Endothelial cell (in vitro differentiated cells): ENCODE measurements around the gene ANKRD12. TPM values are rescaled to one million over a fixed set of nuclear protein-coding genes. Genes with fewer than 3 reads are reported as not detected.

Experiments
- DNase-seq: peaks from one replicate; pipeline ENCODE4 v3.0.0; 2021; ENCODE audit warnings: low spot score
- H3K27ac Mint-ChIP-seq: one replicate; pipeline ENCODE4 v1.8.0; 2021; ENCODE audit warnings: mixed read lengths, inconsistent platforms; ENCODE audit not compliant: unreplicated experiment
- H3K27me3 Mint-ChIP-seq: one replicate; pipeline ENCODE4 v1.8.0; 2021; ENCODE audit warnings: mild to moderate bottlenecking, moderate library complexity, mixed read lengths, inconsistent platforms; ENCODE audit not compliant: unreplicated experiment
- H3K36me3 Mint-ChIP-seq: one replicate; pipeline ENCODE4 v1.8.0; 2021; ENCODE audit warnings: mild to moderate bottlenecking, low read depth, mixed read lengths, inconsistent platforms; ENCODE audit not compliant: unreplicated experiment
- H3K4me1 Mint-ChIP-seq: one replicate; pipeline ENCODE4 v1.8.0; 2021; ENCODE audit warnings: mild to moderate bottlenecking, mixed read lengths, inconsistent platforms; ENCODE audit not compliant: unreplicated experiment
- H3K4me3 Mint-ChIP-seq: one replicate; pipeline ENCODE4 v1.8.0; 2021; ENCODE audit warnings: mild to moderate bottlenecking, mixed read lengths, inconsistent platforms; ENCODE audit not compliant: unreplicated experiment
- H3K9me3 Mint-ChIP-seq: one replicate; pipeline ENCODE4 v1.8.0; 2021; ENCODE audit warnings: mixed read lengths, inconsistent platforms; ENCODE audit not compliant: unreplicated experiment
- total RNA-seq: library from RNA; stranded (reverse); fragmentation: NEBNext Ultra II Directional; extraction: Animal tissue kit (Norgen Biotek cat#: 25700); gene quantifications from one replicate; pipeline ENCODE4 v1.2.1, GENCODE V29; 2021; ENCODE audit not compliant: unreplicated experiment
- TF ChIP-seq, protein P1 (sequence below): fragments of 200-600 bp; sonication (generic); IDR thresholded peaks from one replicate; pipeline ENCODE4 v1.5.0; 2021; ENCODE audit warnings: antibody characterized with exemption; ENCODE audit not compliant: unreplicated experiment

Gene ANKRD12
- total RNA-seq, 1 donor from 2014 or later, result 32.9 TPM

DNA sequence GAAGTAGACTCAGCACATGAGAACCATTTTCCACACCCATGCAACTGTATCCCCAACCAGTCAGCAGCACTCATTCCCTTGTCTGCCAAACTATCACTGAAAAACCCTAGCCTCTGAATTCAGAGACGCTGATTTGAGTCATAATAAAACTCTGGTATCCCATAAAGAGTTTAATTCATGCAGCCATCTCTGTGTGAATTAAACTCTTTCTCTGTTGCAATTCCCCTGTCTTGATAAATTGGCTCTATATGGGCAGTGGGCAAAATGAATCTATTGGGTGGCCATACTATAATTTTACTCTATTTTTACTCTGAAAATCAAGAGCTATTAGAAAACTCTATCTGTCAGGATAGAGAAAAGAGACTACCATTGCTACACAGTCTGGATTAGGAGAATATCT is 157.4 kb downstream of the ANKRD12 start:
- TF ChIP-seq, protein P1, sequence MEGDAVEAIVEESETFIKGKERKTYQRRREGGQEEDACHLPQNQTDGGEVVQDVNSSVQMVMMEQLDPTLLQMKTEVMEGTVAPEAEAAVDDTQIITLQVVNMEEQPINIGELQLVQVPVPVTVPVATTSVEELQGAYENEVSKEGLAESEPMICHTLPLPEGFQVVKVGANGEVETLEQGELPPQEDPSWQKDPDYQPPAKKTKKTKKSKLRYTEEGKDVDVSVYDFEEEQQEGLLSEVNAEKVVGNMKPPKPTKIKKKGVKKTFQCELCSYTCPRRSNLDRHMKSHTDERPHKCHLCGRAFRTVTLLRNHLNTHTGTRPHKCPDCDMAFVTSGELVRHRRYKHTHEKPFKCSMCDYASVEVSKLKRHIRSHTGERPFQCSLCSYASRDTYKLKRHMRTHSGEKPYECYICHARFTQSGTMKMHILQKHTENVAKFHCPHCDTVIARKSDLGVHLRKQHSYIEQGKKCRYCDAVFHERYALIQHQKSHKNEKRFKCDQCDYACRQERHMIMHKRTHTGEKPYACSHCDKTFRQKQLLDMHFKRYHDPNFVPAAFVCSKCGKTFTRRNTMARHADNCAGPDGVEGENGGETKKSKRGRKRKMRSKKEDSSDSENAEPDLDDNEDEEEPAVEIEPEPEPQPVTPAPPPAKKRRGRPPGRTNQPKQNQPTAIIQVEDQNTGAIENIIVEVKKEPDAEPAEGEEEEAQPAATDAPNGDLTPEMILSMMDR, result no peak
- Mint-ChIP-seq H3K36me3 (peaks cover 13% of the 10 kb centered on the region), H3K27ac (no peak overlapping the region), H3K27me3 (no peaks in the 10 kb centered on the region), H3K9me3 (peaks cover 11% of the 10 kb centered on the region), H3K4me1 (peaks cover 2% of the 10 kb centered on the region), H3K4me3 (no peak overlapping the region)
- no peak for DNase-seq

DNA sequence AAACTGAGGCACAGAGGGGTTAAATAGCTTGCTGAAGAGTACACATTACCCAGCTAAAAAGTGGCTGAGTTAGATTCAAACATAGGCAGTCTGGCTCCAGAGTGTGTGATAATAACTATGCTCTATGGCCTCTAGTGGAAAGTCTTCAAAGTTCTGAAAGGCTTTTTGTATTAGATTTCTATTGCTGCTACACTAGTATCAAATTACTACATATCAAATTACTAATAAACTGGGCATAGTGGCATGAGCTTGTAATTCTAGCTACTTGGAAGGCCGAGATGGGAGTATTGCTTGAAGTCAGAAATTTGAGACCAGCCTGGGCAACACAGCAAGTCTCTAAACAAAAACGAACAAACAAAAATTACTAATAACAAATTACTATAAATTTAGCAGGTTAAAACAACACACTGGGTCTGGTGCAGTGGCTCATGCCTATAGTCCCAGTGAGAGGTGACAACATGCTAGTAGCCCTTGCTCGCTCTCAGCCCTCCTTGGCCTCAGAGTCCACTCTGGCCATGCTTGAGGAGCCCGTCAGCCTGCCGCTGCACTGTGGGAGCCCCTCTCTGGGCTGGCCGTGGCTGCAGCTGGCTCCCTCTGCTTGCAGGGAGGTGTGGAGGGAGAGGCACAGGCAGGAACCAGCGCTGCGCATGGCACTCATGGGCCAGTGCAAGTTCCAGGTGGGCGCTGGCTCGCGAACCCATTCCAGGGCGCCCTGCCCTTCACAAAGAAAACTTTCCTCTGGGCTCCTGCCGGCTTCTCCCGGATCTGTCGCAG is 159.8 kb downstream of the ANKRD12 start:
- H3K4me1 Mint-ChIP-seq, result peaks cover 6% of the 10 kb centered on the region

DNA sequence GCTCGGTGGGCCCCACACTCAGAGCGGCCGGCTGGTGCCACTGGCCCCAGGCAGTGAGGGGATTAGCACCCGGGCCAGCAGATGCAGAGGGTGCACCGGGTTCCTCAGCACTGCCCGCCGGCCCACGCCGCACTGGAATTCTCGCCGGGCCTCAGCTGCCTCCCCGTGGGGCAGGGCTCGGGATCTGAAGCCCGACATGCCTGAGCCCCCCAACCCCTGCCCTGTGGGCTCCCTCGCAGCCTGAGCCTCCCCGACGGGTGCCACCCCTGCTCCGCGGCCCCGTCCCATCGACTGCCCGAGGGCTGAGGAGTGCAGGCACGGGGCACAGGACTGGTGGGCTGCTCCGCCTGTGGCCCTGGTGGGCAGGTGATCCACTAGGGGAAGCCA is 160.4 kb downstream of the ANKRD12 start:
- DNase-seq, result no peak
- Mint-ChIP-seq H3K9me3 (peaks cover 11% of the 10 kb centered on the region), H3K36me3 (peaks cover 13% of the 10 kb centered on the region), H3K4me1 (peaks cover 6% of the 10 kb centered on the region), H3K4me3 (no peak overlapping the region), H3K27me3 (no peaks in the 10 kb centered on the region), H3K27ac (no peak overlapping the region)
- TF ChIP-seq, protein P1, result no peak

More for the DNA sequence above, 159.8 kb downstream of the ANKRD12 start:
- Mint-ChIP-seq H3K27ac (no peak overlapping the region), H3K9me3 (peaks cover 11% of the 10 kb centered on the region), H3K36me3 (peaks cover 13% of the 10 kb centered on the region), H3K4me3 (no peak overlapping the region), H3K27me3 (no peaks in the 10 kb centered on the region)
- no peak for DNase-seq
- TF ChIP-seq, protein P1, result no peak

DNA sequence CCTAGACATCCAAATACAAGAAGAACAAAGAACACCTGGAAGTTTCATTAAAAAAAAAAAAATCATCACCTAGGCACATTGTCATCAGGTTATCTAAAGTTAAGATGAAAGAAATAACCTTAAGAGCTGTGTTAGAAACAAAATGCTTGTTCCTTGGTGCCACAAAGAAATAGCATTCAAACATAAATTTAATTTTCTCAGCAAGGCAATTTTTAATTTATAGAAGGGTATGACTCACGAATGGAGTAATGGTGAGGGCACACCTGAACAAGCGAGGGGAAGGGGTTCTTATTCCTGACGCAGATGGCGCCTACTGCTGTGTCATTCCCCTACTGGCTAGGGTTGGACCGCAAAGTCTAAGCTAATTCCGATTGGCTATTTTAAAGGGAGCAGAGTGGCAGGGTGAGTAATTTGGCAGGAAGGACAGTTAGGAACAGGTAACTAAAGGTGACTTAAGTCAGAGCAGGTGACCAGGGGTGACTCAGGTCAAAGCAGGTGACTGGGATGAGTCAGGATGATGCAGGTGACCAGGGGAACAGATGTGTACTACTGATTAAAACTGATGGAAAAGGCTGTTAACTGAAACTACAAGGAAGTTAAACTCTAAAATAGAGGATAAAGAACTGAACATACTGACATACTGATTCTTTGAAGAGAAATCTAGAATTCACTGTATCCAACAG is 167.9 kb downstream of the ANKRD12 start:
- Mint-ChIP-seq H3K4me3 (no peak overlapping the region), H3K36me3 (peaks cover 4% of the 10 kb centered on the region), H3K9me3 (peaks cover 5% of the 10 kb centered on the region), H3K4me1 (no peaks in the 10 kb centered on the region), H3K27ac (no peak overlapping the region), H3K27me3 (peaks cover 1% of the 10 kb centered on the region)
- TF ChIP-seq, protein P1, result no peak
- DNase-seq, result no peak

DNA sequence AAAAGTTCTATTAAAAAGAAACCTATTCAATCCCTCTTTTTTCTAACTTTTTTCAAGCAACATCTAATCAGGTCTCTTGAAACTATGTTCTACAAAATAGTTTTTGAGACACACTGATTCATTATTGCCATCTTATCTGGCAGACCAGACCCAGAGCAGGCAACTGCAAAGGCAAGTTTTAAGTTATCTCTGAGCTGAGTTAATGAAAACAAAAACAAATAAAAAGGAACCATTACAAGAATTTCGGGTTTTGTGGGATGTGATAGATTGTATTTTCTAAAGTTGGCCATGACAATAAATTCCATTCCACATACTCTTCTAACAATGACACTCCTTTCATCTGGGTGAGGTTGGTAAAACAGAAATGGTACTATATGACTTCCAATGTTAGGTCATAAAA is 182.8 kb downstream of the ANKRD12 start:
- Mint-ChIP-seq H3K4me1 (peaks cover 4% of the 10 kb centered on the region), H3K27ac (no peak overlapping the region), H3K4me3 (no peak overlapping the region), H3K27me3 (peaks cover 8% of the 10 kb centered on the region), H3K36me3 (no peaks in the 10 kb centered on the region), H3K9me3 (no peaks in the 10 kb centered on the region)
- no peak for DNase-seq
- TF ChIP-seq, protein P1, result no peak
